Hepatocyte (in vitro differentiated cells): Measurements from ENCODE around the gene LDLRAD3. TPM values are rescaled to one million over a fixed set of nuclear protein-coding genes. Genes with fewer than 3 reads are reported as not detected.

Source experiments
- DNase-seq: peaks from one replicate; pipeline ENCODE4 v3.0.0-alpha.2; 2016; ENCODE audit warnings: low spot score
- H2AFZ ChIP-seq: fragments of 200-600 bp; sonication (generic); 2 replicates; pipeline ENCODE4 v1.6.0; 2016; ENCODE audit warnings: antibody characterized with exemption, mild to moderate bottlenecking
- H3K27ac ChIP-seq: fragments of 200-600 bp; sonication (generic); 2 replicates; pipeline ENCODE4 v1.5.1; 2016; ENCODE audit warnings: mild to moderate bottlenecking
- H3K27me3 ChIP-seq: fragments of 200-600 bp; sonication (generic); 2 replicates; pipeline ENCODE4 v1.6.1; 2016
- H3K36me3 ChIP-seq: fragments of 200-600 bp; sonication (generic); replicated peaks from 2 replicates; pipeline ENCODE4 v1.5.1; 2016; ENCODE audit warnings: low read depth; ENCODE audit not compliant: insufficient read depth
- H3K4me1 ChIP-seq: fragments of 200-600 bp; sonication (generic); 2 replicates; pipeline ENCODE4 v1.5.1; 2016; ENCODE audit warnings: mild to moderate bottlenecking, moderate library complexity; ENCODE audit not compliant: insufficient read depth
- H3K4me2 ChIP-seq: fragments of 200-600 bp; sonication (generic); 2 replicates; pipeline ENCODE4 v1.6.0; 2016
- H3K4me3 ChIP-seq: fragments of 200-600 bp; sonication (generic); 2 replicates; pipeline ENCODE4 v1.5.1; 2016; ENCODE audit warnings: mild to moderate bottlenecking
- H3K79me2 ChIP-seq: fragments of 200-600 bp; sonication (generic); 2 replicates; pipeline ENCODE4 v1.6.0; 2017; ENCODE audit warnings: mild to moderate bottlenecking
- H3K9me2 ChIP-seq: fragments of 200-600 bp; sonication (generic); replicated peaks from 2 replicates; pipeline ENCODE4 v1.6.0; 2017; ENCODE audit warnings: mild to moderate bottlenecking; ENCODE audit not compliant: insufficient read depth
- H3K9me3 ChIP-seq: fragments of 200-600 bp; sonication (generic); 2 replicates; pipeline ENCODE4 v1.5.1; 2016; ENCODE audit warnings: low read depth, mild to moderate bottlenecking
- H4K20me1 ChIP-seq: fragments of 200-600 bp; sonication (generic); 2 replicates; pipeline ENCODE4 v1.6.0; 2016; ENCODE audit warnings: mild to moderate bottlenecking; ENCODE audit not compliant: insufficient read depth, poor library complexity, severe bottlenecking
- EZH2 ChIP-seq: fragments of 200-600 bp; sonication (generic); IDR thresholded peaks from 2 replicates; pipeline ENCODE4 v1.6.1; 2016; ENCODE audit warnings: antibody characterized with exemption, mild to moderate bottlenecking, borderline replicate concordance
- EZH2phosphoT487 ChIP-seq: fragments of 200-600 bp; sonication (generic); IDR thresholded peaks from one replicate; pipeline ENCODE4 v1.6.1; 2018; ENCODE audit warnings: antibody characterized with exemption, mild to moderate bottlenecking, low read depth, moderate library complexity; ENCODE audit not compliant: unreplicated experiment, severe bottlenecking
- WGBS: methylation state at CpG from one replicate; pipeline ENCODE4 v1.1.6; 2016; ENCODE audit warnings: low lambda C conversion rate; ENCODE audit errors: missing lambda C conversion rate; 5-methylcytosine and 5-hydroxymethylcytosine counted together
- polyA plus RNA-seq: library from polyadenylated mRNA; unstranded; fragments of >200 nt; fragmentation: Nextera tagmentation; extraction: Ambion mirVana; gene quantifications from 2 replicates; pipeline ENCODE4 v1.2.1, GENCODE V29; 2016
- total RNA-seq: library from RNA; depleted of rRNA; stranded (reverse); fragments of >200 nt; gene quantifications from 2 replicates; pipeline ENCODE4 v1.2.3, GENCODE V29; 2014
- TF ChIP-seq, protein P1 (sequence below): fragments of 200-600 bp; sonication (generic); IDR thresholded peaks from 2 replicates; pipeline ENCODE4 v1.5.1; 2016; ENCODE audit warnings: antibody characterized with exemption, mild to moderate bottlenecking; ENCODE audit not compliant: poor library complexity

Gene LDLRAD3
- total and polyA plus RNA-seq, 2 experiments from 2014 or later: 12.2 TPM

GRCh38 chr11:36094164-36094563 is 150.3 kb downstream of the LDLRAD3 start:
- Histone ChIP-seq H3K27me3 (no peaks in the 10 kb centered on the region), H4K20me1 (no peaks in the 10 kb centered on the region), H3K79me2 (no peaks in the 10 kb centered on the region), H3K4me3 (no peak overlapping the region), H3K4me2 (no peak overlapping the region), H3K9me3 (no peaks in the 10 kb centered on the region), H3K27ac (no peak overlapping the region), H3K4me1 (peaks cover 35% of the 10 kb centered on the region), H3K36me3 (no peaks in the 10 kb centered on the region), H3K9me2 (no peaks in the 10 kb centered on the region), H2AFZ (no peak overlapping the region)
- 94% methylated on average over 2 of the region's 2 CpGs for WGBS
- TF ChIP-seq EZH2: no peak
- TF ChIP-seq EZH2phosphoT487: no peak
- TF ChIP-seq, protein P1, sequence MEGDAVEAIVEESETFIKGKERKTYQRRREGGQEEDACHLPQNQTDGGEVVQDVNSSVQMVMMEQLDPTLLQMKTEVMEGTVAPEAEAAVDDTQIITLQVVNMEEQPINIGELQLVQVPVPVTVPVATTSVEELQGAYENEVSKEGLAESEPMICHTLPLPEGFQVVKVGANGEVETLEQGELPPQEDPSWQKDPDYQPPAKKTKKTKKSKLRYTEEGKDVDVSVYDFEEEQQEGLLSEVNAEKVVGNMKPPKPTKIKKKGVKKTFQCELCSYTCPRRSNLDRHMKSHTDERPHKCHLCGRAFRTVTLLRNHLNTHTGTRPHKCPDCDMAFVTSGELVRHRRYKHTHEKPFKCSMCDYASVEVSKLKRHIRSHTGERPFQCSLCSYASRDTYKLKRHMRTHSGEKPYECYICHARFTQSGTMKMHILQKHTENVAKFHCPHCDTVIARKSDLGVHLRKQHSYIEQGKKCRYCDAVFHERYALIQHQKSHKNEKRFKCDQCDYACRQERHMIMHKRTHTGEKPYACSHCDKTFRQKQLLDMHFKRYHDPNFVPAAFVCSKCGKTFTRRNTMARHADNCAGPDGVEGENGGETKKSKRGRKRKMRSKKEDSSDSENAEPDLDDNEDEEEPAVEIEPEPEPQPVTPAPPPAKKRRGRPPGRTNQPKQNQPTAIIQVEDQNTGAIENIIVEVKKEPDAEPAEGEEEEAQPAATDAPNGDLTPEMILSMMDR: no peak
- DNase-seq: no peak

GRCh38 chr11:36095716-36096115 is 151.9 kb downstream of the LDLRAD3 start:
- Histone ChIP-seq H3K4me2 (no peak overlapping the region), H3K9me2 (no peaks in the 10 kb centered on the region), H4K20me1 (no peaks in the 10 kb centered on the region), H3K4me1 (peaks cover 35% of the 10 kb centered on the region), H3K36me3 (no peaks in the 10 kb centered on the region), H3K27me3 (no peaks in the 10 kb centered on the region), H3K9me3 (no peaks in the 10 kb centered on the region), H3K4me3 (no peak overlapping the region), H3K27ac (no peak overlapping the region), H2AFZ (no peak overlapping the region), H3K79me2 (no peaks in the 10 kb centered on the region)
- no peak for TF ChIP-seq EZH2
- TF ChIP-seq, protein P1: no peak
- TF ChIP-seq EZH2phosphoT487: no peak
- DNase-seq: no peak
- 80% methylated on average over 8 of the region's 8 CpGs for WGBS

GRCh38 chr11:36097219-36097650 is 153.4 kb downstream of the LDLRAD3 start:
- 51% methylated on average over 6 of the region's 6 CpGs for WGBS
- no peak overlapping the region for H3K4me2 ChIP-seq
- TF ChIP-seq, protein P1: no peak
- TF ChIP-seq EZH2phosphoT487 (no peak), EZH2 (no peak)

GRCh38 chr11:36098087-36098486 is 154.2 kb downstream of the LDLRAD3 start:
- WGBS: 70% methylated on average over 6 of the region's 6 CpGs
- H3K36me3 ChIP-seq: no peaks in the 10 kb centered on the region
- TF ChIP-seq EZH2phosphoT487: no peak
- TF ChIP-seq EZH2: no peak
- TF ChIP-seq, protein P1: no peak

More at GRCh38 chr11:36097219-36097650, 153.4 kb downstream of the LDLRAD3 start:
- Histone ChIP-seq H3K9me3 (no peaks in the 10 kb centered on the region), H3K9me2 (no peaks in the 10 kb centered on the region), H3K4me3 (no peak overlapping the region), H4K20me1 (no peaks in the 10 kb centered on the region), H3K27ac (no peak overlapping the region), H3K4me1 (peaks cover 25% of the 10 kb centered on the region), H3K79me2 (no peaks in the 10 kb centered on the region), H2AFZ (no peak overlapping the region), H3K36me3 (no peaks in the 10 kb centered on the region), H3K27me3 (no peaks in the 10 kb centered on the region)
- DNase-seq: no peak

More at GRCh38 chr11:36098087-36098486, 154.2 kb downstream of the LDLRAD3 start:
- Histone ChIP-seq H3K9me3 (no peaks in the 10 kb centered on the region), H3K4me3 (no peak overlapping the region), H3K27ac (no peak overlapping the region), H2AFZ (no peak overlapping the region), H3K4me1 (peaks cover 17% of the 10 kb centered on the region), H3K4me2 (no peak overlapping the region), H3K79me2 (no peaks in the 10 kb centered on the region), H3K27me3 (no peaks in the 10 kb centered on the region), H4K20me1 (no peaks in the 10 kb centered on the region), H3K9me2 (no peaks in the 10 kb centered on the region)
- DNase-seq: no peak
